GM23248 (cell line): ENCODE measurements around the gene TP53TG5. TPM values are rescaled to one million over a fixed set of nuclear protein-coding genes. Genes with fewer than 3 reads are reported as not detected.
"Not testable (repeated sequence)": the region's sequence is repeated elsewhere in the genome, so short reads cannot be mapped to it uniquely, and the experiment has no call there.

Experiments used
- DNase-seq: peaks from one replicate; pipeline ENCODE4 v3.0.0-alpha.2; 2015
- H2AFZ ChIP-seq: fragments of 200-600 bp; sonication (generic); 2 replicates; pipeline ENCODE4 v1.6.1; 2016; ENCODE audit warnings: antibody characterized with exemption
- H3F3A ChIP-seq: fragments of 200-600 bp; sonication (generic); 2 replicates; pipeline ENCODE4 v1.6.1; 2016; ENCODE audit warnings: mild to moderate bottlenecking, antibody characterized with exemption, mixed run types; ENCODE audit not compliant: insufficient read depth
- H3K27ac ChIP-seq: fragments of 200-600 bp; sonication (generic); 2 replicates; pipeline ENCODE4 v1.5.1; 2016; ENCODE audit warnings: mild to moderate bottlenecking
- H3K27me3 ChIP-seq: fragments of 200-600 bp; sonication (generic); replicated peaks from 2 replicates; pipeline ENCODE4 v1.6.1; 2016; ENCODE audit warnings: mild to moderate bottlenecking; ENCODE audit not compliant: insufficient read depth
- H3K36me3 ChIP-seq: fragments of 200-600 bp; sonication (generic); 2 replicates; pipeline ENCODE4 v1.6.1; 2016; ENCODE audit warnings: low read depth, mild to moderate bottlenecking
- H3K4me1 ChIP-seq: fragments of 200-600 bp; sonication (generic); 2 replicates; pipeline ENCODE4 v1.6.1; 2016; ENCODE audit warnings: mild to moderate bottlenecking; ENCODE audit not compliant: insufficient read depth
- H3K4me2 ChIP-seq: fragments of 200-600 bp; sonication (generic); one replicate; pipeline ENCODE4 v1.6.1; 2016; ENCODE audit warnings: mild to moderate bottlenecking; ENCODE audit not compliant: unreplicated experiment
- H3K4me3 ChIP-seq: fragments of 200-600 bp; sonication (generic); 2 replicates; pipeline ENCODE4 v1.5.1; 2016; ENCODE audit warnings: mild to moderate bottlenecking
- H3K79me2 ChIP-seq: fragments of 200-600 bp; sonication (generic); 2 replicates; pipeline ENCODE4 v1.6.1; 2016; ENCODE audit warnings: mild to moderate bottlenecking; ENCODE audit not compliant: insufficient read depth
- H3K9ac ChIP-seq: fragments of 200-600 bp; sonication (generic); 2 replicates; pipeline ENCODE4 v1.6.1; 2016; ENCODE audit warnings: mild to moderate bottlenecking
- H3K9me2 ChIP-seq: fragments of 200-600 bp; sonication (generic); 2 replicates; pipeline ENCODE4 v1.6.1; 2016; ENCODE audit warnings: mixed run types, mild to moderate bottlenecking, moderate library complexity; ENCODE audit not compliant: insufficient read depth
- H3K9me3 ChIP-seq: fragments of 200-600 bp; sonication (generic); one replicate; pipeline ENCODE4 v1.6.1; 2017; ENCODE audit warnings: low read depth
- H4K20me1 ChIP-seq: fragments of 200-600 bp; sonication (generic); 2 replicates; pipeline ENCODE4 v1.6.0; 2016; ENCODE audit not compliant: insufficient read depth
- EZH2 ChIP-seq: fragments of 200-600 bp; sonication (generic); IDR thresholded peaks from 2 replicates; pipeline ENCODE4 v1.6.1; 2018; ENCODE audit warnings: antibody characterized with exemption, mild to moderate bottlenecking; ENCODE audit not compliant: insufficient read depth, poor library complexity, severe bottlenecking
- EZH2phosphoT487 ChIP-seq: fragments of 200-600 bp; sonication (generic); IDR thresholded peaks from 2 replicates; pipeline ENCODE4 v1.6.1; 2018; ENCODE audit warnings: antibody characterized with exemption, moderate library complexity, mild to moderate bottlenecking, low read depth; ENCODE audit not compliant: insufficient read depth
- WGBS, 2 experiments: methylation state at CpG; one replicate each; pipeline ENCODE4 v1.1.6; 2015 to 2017; ENCODE audit warnings: low lambda C conversion rate in 2 of 2, low coverage in 1 of 2; ENCODE audit errors: missing lambda C conversion rate in 2 of 2; 5-methylcytosine and 5-hydroxymethylcytosine counted together
- in situ Hi-C: fragments of 300-500 bp; cut with MboI; formaldehyde crosslinking; loops from 2 replicates; pipeline ENCODE4 v1.15.0; 2020
- polyA plus RNA-seq: library from polyadenylated mRNA; unstranded; fragments of >200 nt; fragmentation: Nextera tagmentation; extraction: Ambion mirVana; gene quantifications from 2 replicates; pipeline ENCODE4 v1.2.1, GENCODE V29; 2016
- total RNA-seq: library from RNA; depleted of rRNA; stranded (reverse); fragments of >200 nt; shearing (Covaris generic); gene quantifications from 2 replicates; pipeline ENCODE4 v1.2.3, GENCODE V29; 2014

The TP53TG5 gene
- total and polyA plus RNA-seq, 2 experiments from 2014 or later: 0.55 TPM; not detected in 1

DNA sequence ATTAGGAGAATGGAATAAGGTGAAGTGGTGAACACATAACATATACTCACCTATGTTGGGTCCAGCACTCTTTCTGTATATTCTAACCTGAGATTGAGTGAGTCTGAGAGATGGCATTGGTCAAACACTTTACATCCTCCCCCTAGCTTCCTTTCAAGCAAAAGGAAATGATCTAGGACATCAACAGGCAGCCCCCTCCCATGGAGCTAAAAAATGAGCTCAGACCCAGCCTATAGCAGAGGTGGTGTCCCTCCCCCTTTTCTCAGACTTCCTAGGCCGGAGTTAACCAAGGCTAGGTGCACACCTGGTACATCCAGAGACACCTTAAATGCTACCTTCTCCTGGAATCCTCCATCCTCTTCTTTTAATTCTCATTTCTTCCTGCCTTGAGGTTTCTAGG lies 24.4 kb downstream of the TP53TG5 start:
- Histone ChIP-seq H3K79me2 (no peaks in the 10 kb centered on the region), H4K20me1 (no peaks in the 10 kb centered on the region), H3F3A (peaks cover 35% of the 10 kb centered on the region), H3K36me3 (no peaks in the 10 kb centered on the region), H3K27me3 (no peaks in the 10 kb centered on the region), H3K4me3 (no peak overlapping the region), H3K9me3 (no peaks in the 10 kb centered on the region), H3K4me1 (peaks cover 31% of the 10 kb centered on the region), H3K9me2 (no peaks in the 10 kb centered on the region), H2AFZ (no peak overlapping the region), H3K27ac (no peak overlapping the region), H3K9ac (no peak overlapping the region), H3K4me2 (no peak overlapping the region)
- 47 to 65% methylated on average over 1 of the region's 1 CpG for WGBS, 2 experiments
- TF ChIP-seq EZH2: no peak
- TF ChIP-seq EZH2phosphoT487: no peak
- no peak for DNase-seq
- in situ Hi-C loops: no loop called here

DNA sequence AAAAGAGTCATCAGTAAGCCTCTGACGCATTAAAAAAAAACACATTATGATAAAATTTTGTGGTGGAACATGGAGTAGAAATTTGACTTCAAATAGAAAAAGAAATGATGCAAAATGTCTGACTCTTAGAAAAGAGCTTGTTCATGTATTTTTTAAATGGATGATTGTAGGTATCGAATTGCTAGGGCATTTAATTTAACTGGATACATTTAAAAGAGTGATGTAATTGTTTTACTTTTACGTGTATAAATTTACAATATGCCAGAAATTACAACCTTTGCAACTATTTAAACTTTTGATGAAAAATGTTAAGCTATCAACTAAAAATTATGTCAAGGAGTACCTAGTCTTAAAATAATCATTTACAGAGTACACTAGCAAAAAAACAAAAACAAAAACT lies 25.4 kb downstream of the TP53TG5 start:
- in situ Hi-C loops: no loop called here
- WGBS, 2 experiments: 80 to 82% methylated on average over 3 of the region's 3 CpGs
- no peaks in the 10 kb centered on the region for H4K20me1 ChIP-seq

DNA sequence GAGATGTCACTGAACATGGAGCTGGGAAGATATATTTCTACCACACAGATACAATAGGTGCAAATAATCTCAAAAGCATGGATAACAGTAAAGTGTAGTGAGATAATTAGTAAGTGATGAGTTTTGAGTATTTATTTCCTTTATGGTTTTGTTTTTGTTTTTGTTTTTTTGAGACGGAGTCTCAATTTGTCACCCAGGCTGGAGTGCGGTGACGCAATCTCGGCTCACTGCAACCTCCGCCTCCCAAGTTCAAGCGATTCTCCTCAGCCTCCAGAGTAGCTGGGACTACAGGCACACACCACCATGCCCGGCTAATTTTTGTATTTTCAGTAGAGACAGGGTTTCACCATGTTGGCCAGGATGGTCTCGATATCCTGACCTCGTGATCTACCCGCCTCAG lies 27.3 kb downstream of the TP53TG5 start:
- H2AFZ ChIP-seq, H3K27ac ChIP-seq, H3K9me2 ChIP-seq, H3K9me3 ChIP-seq, H3K36me3 ChIP-seq, H3K27me3 ChIP-seq, H3K4me3 ChIP-seq, DNase-seq, H3K9ac ChIP-seq, in situ Hi-C loops, H4K20me1 ChIP-seq, H3K4me2 ChIP-seq: not testable (repeated sequence)
- H3K79me2 ChIP-seq: peaks cover 23% of the 10 kb centered on the region
- peaks cover 40% of the 10 kb centered on the region for H3F3A ChIP-seq
- 91 to 92% methylated on average over 10 of the region's 10 CpGs for WGBS, 2 experiments
- H3K4me1 ChIP-seq: peaks cover 16% of the 10 kb centered on the region

More for the DNA sequence above, 25.4 kb downstream of the TP53TG5 start:
- Histone ChIP-seq H3K9me3 (no peaks in the 10 kb centered on the region), H3K4me1 (peaks cover 24% of the 10 kb centered on the region), H3K9me2 (no peaks in the 10 kb centered on the region), H3K79me2 (peaks cover 4% of the 10 kb centered on the region), H3K27ac (no peak overlapping the region), H3K4me3 (no peak overlapping the region), H3K4me2 (no peak overlapping the region), H2AFZ (no peak overlapping the region), H3K9ac (no peak overlapping the region), H3K36me3 (no peaks in the 10 kb centered on the region), H3K27me3 (no peaks in the 10 kb centered on the region), H3F3A (peaks cover 27% of the 10 kb centered on the region)
- TF ChIP-seq EZH2phosphoT487 (no peak), EZH2 (no peak)
- DNase-seq: no peak

- peaks cover 29% of the 10 kb centered on the region for H3K79me2 ChIP-seq
- H3K36me3 ChIP-seq: 0 out of 2 replicates have a peak, but pooled peaks cover 2% of the 10 kb centered on the region
- no peaks in the 10 kb centered on the region for H3K9me3 ChIP-seq
- H4K20me1 ChIP-seq: no peaks in the 10 kb centered on the region
- no peak overlapping the region for H3K4me2 ChIP-seq
- in situ Hi-C loops: no loop called here
- H3K4me1 ChIP-seq: peaks cover 14% of the 10 kb centered on the region
- no peak overlapping the region for H2AFZ ChIP-seq
- H3K9ac ChIP-seq: no peak overlapping the region
- H3K27me3 ChIP-seq: no peaks in the 10 kb centered on the region
- TF ChIP-seq EZH2phosphoT487: no peak
- no peak for TF ChIP-seq EZH2
- WGBS, 2 experiments: 97 to 100% methylated on average over 1 of the region's 1 CpG
- no peaks in the 10 kb centered on the region for H3K9me2 ChIP-seq
- H3F3A ChIP-seq: peaks cover 40% of the 10 kb centered on the region
- no peak for DNase-seq
- no peak overlapping the region for H3K27ac ChIP-seq
- no peak overlapping the region for H3K4me3 ChIP-seq
Observed at GRCh38 chr20:45350217-45350616, 27.9 kb downstream of the TP53TG5 start.
